Vagina (tissue), 2 donors: ENCODE data around the gene CCDC167.

Source experiments
- POLR2A ChIP-seq, 2 donors: fragments of 450-650 bp; IDR thresholded peaks; one replicate each; pipeline ENCODE4 v1.6.1; 2017; ENCODE audit warnings: antibody characterized with exemption in 2 of 2, mild to moderate bottlenecking in 2 of 2, moderate library complexity in 2 of 2
- POLR2AphosphoS5 ChIP-seq, 2 donors: sonication (generic); formaldehyde crosslinking; IDR thresholded peaks; one replicate each; pipeline ENCODE4 v1.9.0; 2017; ENCODE audit warnings: antibody characterized with exemption in 2 of 2, mild to moderate bottlenecking in 2 of 2, low read depth in 1 of 2; ENCODE audit not compliant: insufficient read depth in 1 of 2
- TF ChIP-seq, protein P1 (sequence below), 3 experiments: fragments of 450-650 bp in 2 of 3; fragments of 200-600 bp in 1 of 3; sonication (generic) in 1 of 3; IDR thresholded peaks; one replicate each; pipeline ENCODE4 v1.5.1; 2017 to 2019; ENCODE audit warnings: antibody characterized with exemption in 3 of 3, mild to moderate bottlenecking in 2 of 3, moderate library complexity in 2 of 3

DNA sequence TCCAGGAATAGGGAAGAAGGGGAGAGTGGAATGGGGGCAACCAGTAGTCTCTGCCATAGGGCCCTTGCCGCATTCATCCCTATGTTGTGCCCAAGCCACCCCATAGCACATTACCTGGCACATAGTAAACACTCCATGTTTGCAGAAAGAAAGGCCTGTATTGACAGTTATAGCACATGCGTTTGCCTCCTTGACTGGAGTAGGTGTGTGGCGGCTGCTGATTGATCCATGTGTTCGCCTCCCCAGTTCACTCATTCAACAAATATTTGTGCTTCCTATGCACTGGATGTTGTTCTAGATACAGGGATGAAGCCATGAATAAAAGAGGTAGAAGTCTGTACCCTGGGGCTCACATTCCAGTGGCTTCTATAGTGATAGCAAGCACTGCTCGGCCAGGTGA lies 19.8 kb upstream of the CCDC167 start:
- no peak for TF ChIP-seq POLR2AphosphoS5 (IDR thresholded peaks at IDR 0.05; ENCODE audit: insufficient read depth in 1 of 2, low read depth in 1 of 2)
- TF ChIP-seq, protein P1, sequence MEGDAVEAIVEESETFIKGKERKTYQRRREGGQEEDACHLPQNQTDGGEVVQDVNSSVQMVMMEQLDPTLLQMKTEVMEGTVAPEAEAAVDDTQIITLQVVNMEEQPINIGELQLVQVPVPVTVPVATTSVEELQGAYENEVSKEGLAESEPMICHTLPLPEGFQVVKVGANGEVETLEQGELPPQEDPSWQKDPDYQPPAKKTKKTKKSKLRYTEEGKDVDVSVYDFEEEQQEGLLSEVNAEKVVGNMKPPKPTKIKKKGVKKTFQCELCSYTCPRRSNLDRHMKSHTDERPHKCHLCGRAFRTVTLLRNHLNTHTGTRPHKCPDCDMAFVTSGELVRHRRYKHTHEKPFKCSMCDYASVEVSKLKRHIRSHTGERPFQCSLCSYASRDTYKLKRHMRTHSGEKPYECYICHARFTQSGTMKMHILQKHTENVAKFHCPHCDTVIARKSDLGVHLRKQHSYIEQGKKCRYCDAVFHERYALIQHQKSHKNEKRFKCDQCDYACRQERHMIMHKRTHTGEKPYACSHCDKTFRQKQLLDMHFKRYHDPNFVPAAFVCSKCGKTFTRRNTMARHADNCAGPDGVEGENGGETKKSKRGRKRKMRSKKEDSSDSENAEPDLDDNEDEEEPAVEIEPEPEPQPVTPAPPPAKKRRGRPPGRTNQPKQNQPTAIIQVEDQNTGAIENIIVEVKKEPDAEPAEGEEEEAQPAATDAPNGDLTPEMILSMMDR (IDR thresholded peaks at IDR 0.05) = no peak
- no peak for TF ChIP-seq POLR2A (IDR thresholded peaks at IDR 0.05)
